PC-9 (cell line): ENCODE data around the gene TATDN3. TPM values are rescaled to one million over a fixed set of nuclear protein-coding genes. Genes with fewer than 3 reads are reported as not detected.
A peak's percentile ranks its signal among the peaks of the same experiment; 100 is the strongest.
"Not testable (repeated sequence)": the region's sequence is repeated elsewhere in the genome, so short reads cannot be mapped to it uniquely, and the experiment has no call there.

ENCODE experiments used
- BruUV-seq: library from RNA; stranded (reverse); fragments of 400-500 nt; replicated peaks from 2 replicates; lab custom pipeline; 2021; lab: Mats Ljungman, UMichigan
- CTCF ChIA-PET: fragments of 300-600 bp; sonication (Branson Sonifier 250); formaldehyde crosslinking; loops from one replicate; lab custom pipeline; 2022; ENCODE audit warnings: antibody characterized with exemption; lab: Charles Lee
- POLR2A ChIA-PET: fragments of 300-600 bp; sonication (Branson Sonifier 250); formaldehyde crosslinking; loops from one replicate; lab custom pipeline; 2022; ENCODE audit warnings: antibody characterized with exemption; ENCODE audit not compliant: unreplicated experiment; lab: Charles Lee
- DNase-seq, 2 experiments: peaks; one replicate each; pipeline versions ENCODE4 v3.0.0 to v3.0.0-alpha.2; 2015 to 2022; ENCODE audit warnings: mixed read lengths in 1 of 2
- H2AFZ ChIP-seq: fragments of 200-600 bp; sonication (generic); 2 replicates; pipeline ENCODE4 v1.8.1; 2017; ENCODE audit warnings: antibody characterized with exemption
- H3F3A ChIP-seq: fragments of 200-600 bp; sonication (generic); 2 replicates; pipeline ENCODE4 v1.8.1; 2017; ENCODE audit warnings: antibody characterized with exemption, mild to moderate bottlenecking, low read depth; ENCODE audit not compliant: insufficient read depth
- H3K27ac ChIP-seq: fragments of 200-600 bp; sonication (generic); 2 replicates; pipeline ENCODE4 v1.6.1; 2016; ENCODE audit warnings: mixed run types
- H3K27me3 ChIP-seq: fragments of 200-600 bp; sonication (generic); 2 replicates; pipeline ENCODE4 v1.6.1; 2016; ENCODE audit warnings: low read depth, mixed run types; ENCODE audit not compliant: insufficient read depth
- H3K36me3 ChIP-seq: fragments of 200-600 bp; sonication (generic); 2 replicates; pipeline ENCODE4 v1.6.1; 2016; ENCODE audit warnings: low read depth, mixed run types
- H3K4me1 ChIP-seq: fragments of 200-600 bp; sonication (generic); replicated peaks from 2 replicates; pipeline ENCODE4 v1.6.1; 2016; ENCODE audit warnings: mixed run types; ENCODE audit not compliant: insufficient read depth
- H3K4me2 ChIP-seq: fragments of 200-600 bp; sonication (generic); 2 replicates; pipeline ENCODE4 v1.6.1; 2017; ENCODE audit warnings: mixed run types
- H3K4me3 ChIP-seq: fragments of 200-600 bp; sonication (generic); 2 replicates; pipeline ENCODE4 v1.6.1; 2016; ENCODE audit warnings: mixed run types
- H3K79me2 ChIP-seq: fragments of 200-600 bp; sonication (generic); 2 replicates; pipeline ENCODE4 v1.6.1; 2017; ENCODE audit warnings: low read depth, mixed run types
- H3K9me2 ChIP-seq: fragments of 200-600 bp; sonication (generic); 2 replicates; pipeline ENCODE4 v1.8.1; 2017; ENCODE audit warnings: mild to moderate bottlenecking; ENCODE audit not compliant: insufficient read depth
- H3K9me3 ChIP-seq: fragments of 200-600 bp; sonication (generic); 2 replicates; pipeline ENCODE4 v1.8.1; 2016; ENCODE audit warnings: low read depth; ENCODE audit not compliant: insufficient read depth
- H4K20me1 ChIP-seq: fragments of 200-600 bp; sonication (generic); 2 replicates; pipeline ENCODE4 v1.8.1; 2017; ENCODE audit not compliant: insufficient read depth
- CTCF ChIP-seq: fragments of 200-600 bp; sonication (generic); conservative IDR thresholded peaks from 2 replicates; pipeline ENCODE4 v1.6.1; 2017; ENCODE audit warnings: mixed run types, antibody characterized with exemption, mild to moderate bottlenecking, moderate library complexity
- EZH2 ChIP-seq: fragments of 200-600 bp; sonication (generic); IDR thresholded peaks from 2 replicates; pipeline ENCODE4 v1.8.0; 2017; ENCODE audit warnings: antibody characterized with exemption, low read depth
- intact Hi-C: fragments of 100-400 bp; cut with micrococcal nuclease; formaldehyde crosslinking; loops from one replicate; pipeline ENCODE4 v1.10.0; 2022; ENCODE audit not compliant: unreplicated experiment
- total RNA-seq: library from RNA; stranded (reverse); gene quantifications from 2 replicates; pipeline ENCODE4 v1.2.3, GENCODE V29; 2021

The TATDN3 gene
- total RNA-seq, 1 experiment from 2014 or later: 10.2 TPM

GRCh38 chr1:212860713-212861581, 69.3 kb downstream of the TATDN3 start:
- H3K4me3 ChIP-seq: no peak overlapping the region
- TF ChIP-seq EZH2 (no peak), CTCF (no peak)
- H3K4me2 ChIP-seq: peak overlapping the region; percentile 94
- intact Hi-C loops: no loop called here
- no peak overlapping the region for H2AFZ ChIP-seq
- no peak for DNase-seq
- 0 out of 2 replicates have a peak, but pooled peaks cover 9% of the 10 kb centered on the region for H3K36me3 ChIP-seq
- BruUV-seq: TSS peak; percentile 10
- H3K4me1 ChIP-seq: peaks cover 36% of the 10 kb centered on the region
- peaks cover 50% of the 10 kb centered on the region for H3K79me2 ChIP-seq
- H3K9me3 ChIP-seq: no peaks in the 10 kb centered on the region
- POLR2A ChIA-PET: interaction anchor here (0.6 kb wide), 1 partner anchor 1420 kb away, joined by 6 read pairs; the partner anchor contains the start of gene SMYD2
- peaks cover 13% of the 10 kb centered on the region for H3F3A ChIP-seq
- no peak overlapping the region for H3K27ac ChIP-seq
- no peaks in the 10 kb centered on the region for H3K27me3 ChIP-seq
- H4K20me1 ChIP-seq: peaks cover 3% of the 10 kb centered on the region; the same call in 1 of the 2 replicates
- H3K9me2 ChIP-seq: no peaks in the 10 kb centered on the region
- CTCF ChIA-PET: no interaction called here

DNA sequence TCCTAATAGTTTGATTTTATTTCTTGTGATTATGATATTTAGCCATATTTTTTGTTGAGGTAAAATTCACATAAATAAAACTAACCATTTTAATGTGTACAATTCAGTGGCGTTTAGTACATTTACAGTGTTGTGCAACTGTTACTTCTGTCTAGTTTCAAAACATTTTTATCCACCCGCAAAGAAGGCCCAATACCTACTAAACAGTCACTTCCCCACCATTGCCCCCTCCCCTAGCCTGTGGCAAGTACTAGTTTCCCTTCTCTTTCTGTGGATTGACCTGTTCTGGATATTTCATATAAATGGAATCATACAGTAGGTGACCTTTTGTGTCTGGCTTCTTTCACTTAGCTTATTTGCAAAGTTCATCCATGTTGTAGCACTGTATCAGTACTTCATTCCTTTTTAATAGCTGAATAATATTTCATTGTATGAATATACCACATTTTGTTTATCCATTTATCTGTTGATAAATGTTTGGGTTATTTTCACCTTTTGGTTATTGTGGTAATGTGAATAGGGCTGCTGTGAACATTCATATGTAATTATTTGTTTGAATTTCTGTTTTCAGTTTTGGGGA, 70.5 kb downstream of the TATDN3 start:
- no peak for DNase-seq
- no peak overlapping the region for H3K27ac ChIP-seq
- no peak overlapping the region; the same call in 1 of the 2 replicates for H3K4me2 ChIP-seq
- BruUV-seq: no TSS peak
- H2AFZ ChIP-seq: no peak overlapping the region
- intact Hi-C loops: no loop called here
- H3K4me3 ChIP-seq: no peak overlapping the region
- H3K4me1 ChIP-seq: peaks cover 26% of the 10 kb centered on the region
- CTCF ChIA-PET: interaction anchor here (0.6 kb wide), 1 partner anchor 68 kb away, joined by 6 read pairs; no protein-coding TSS in a partner anchor
- TF ChIP-seq EZH2: no peak
- TF ChIP-seq CTCF: no peak
- peaks cover 50% of the 10 kb centered on the region for H3K79me2 ChIP-seq
- H4K20me1 ChIP-seq: peaks cover 3% of the 10 kb centered on the region; the same call in 1 of the 2 replicates
- H3K9me2 ChIP-seq: no peaks in the 10 kb centered on the region
- no peaks in the 10 kb centered on the region for H3K27me3 ChIP-seq
- peaks cover 7% of the 10 kb centered on the region for H3F3A ChIP-seq
- H3K36me3 ChIP-seq: 0 out of 2 replicates have a peak, but pooled peaks cover 9% of the 10 kb centered on the region
- no peaks in the 10 kb centered on the region for H3K9me3 ChIP-seq
- POLR2A ChIA-PET: no interaction called here

GRCh38 chr1:212863345-212863744, 71.7 kb downstream of the TATDN3 start:
- peaks cover 48% of the 10 kb centered on the region for H3K79me2 ChIP-seq
- H3K36me3 ChIP-seq: not testable (repeated sequence)
- CTCF ChIA-PET: interaction anchor here (0.6 kb wide), 1 partner anchor 114 kb away, joined by 3 read pairs; no protein-coding TSS in a partner anchor

More at GRCh38 chr1:212863345-212863744, 71.7 kb downstream of the TATDN3 start:
- H3K9me2 ChIP-seq, H3K9me3 ChIP-seq, H4K20me1 ChIP-seq, H2AFZ ChIP-seq, POLR2A ChIA-PET, intact Hi-C loops, H3K4me2 ChIP-seq, H3K27ac ChIP-seq, H3K27me3 ChIP-seq, H3F3A ChIP-seq, H3K4me3 ChIP-seq, DNase-seq, BruUV-seq: not testable (repeated sequence)
- peaks cover 25% of the 10 kb centered on the region for H3K4me1 ChIP-seq
